Measurements from ENCODE around the gene SH3GL2. TPM values are rescaled to one million over a fixed set of nuclear protein-coding genes. Genes with fewer than 3 reads are reported as not detected.

The SH3GL2 gene
- total and polyA plus RNA-seq, 2 experiments from 2014 or later: 0.06 TPM; not detected in 1

DNA sequence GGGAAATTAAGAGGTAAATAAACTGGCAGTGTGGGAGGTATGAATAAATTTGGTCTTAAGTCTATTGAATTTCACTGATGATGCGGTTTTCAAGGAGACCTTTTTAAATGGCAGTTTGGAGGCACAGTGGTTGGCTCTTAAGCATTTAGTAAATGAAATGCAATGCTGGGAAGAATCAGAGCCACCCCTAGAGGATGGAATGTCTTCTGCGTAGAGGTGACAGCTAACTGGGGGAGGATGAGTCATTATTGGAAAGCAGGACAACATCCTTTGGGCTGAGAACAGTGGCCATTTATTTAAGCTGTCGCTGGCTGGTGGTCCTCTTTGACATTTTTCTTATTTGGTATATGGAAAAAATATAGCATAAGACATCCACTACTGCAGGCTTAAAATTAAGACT is 163.2 kb downstream of the SH3GL2 start:
- no peaks in the 10 kb centered on the region for H3K79me2 ChIP-seq (ENCODE audit: insufficient read depth)
- H3K9ac ChIP-seq: no peak overlapping the region
- no peaks in the 10 kb centered on the region for H3K4me1 ChIP-seq (ENCODE audit: insufficient read depth)
- in situ Hi-C loops (cut with MboI): no loop called here
- H2AFZ ChIP-seq: no peak overlapping the region
- H3K4me3 ChIP-seq: no peak overlapping the region
- no peaks in the 10 kb centered on the region for H3K9me3 ChIP-seq (ENCODE audit: low read depth)
- H3F3A ChIP-seq (ENCODE audit: insufficient read depth): no peaks in the 10 kb centered on the region
- no peaks in the 10 kb centered on the region for H3K27me3 ChIP-seq (replicated peaks; ENCODE audit: insufficient read depth)
- 21 to 24% methylated on average over 3 of the region's 3 CpGs for WGBS, 2 experiments (ENCODE audit: low coverage in 1 of 2, low lambda C conversion rate in 2 of 2, missing lambda C conversion rate in 2 of 2)
- no peaks in the 10 kb centered on the region for H4K20me1 ChIP-seq (ENCODE audit: insufficient read depth)
- H3K4me2 ChIP-seq (ENCODE audit: unreplicated experiment): no peak overlapping the region
- TF ChIP-seq EZH2phosphoT487 (IDR thresholded peaks at IDR 0.05; ENCODE audit: insufficient read depth, low read depth) (no peak), EZH2 (IDR thresholded peaks at IDR 0.05; ENCODE audit: insufficient read depth, poor library complexity, severe bottlenecking) (no peak)
- peak; percentile 17 for DNase-seq
- no peak overlapping the region for H3K27ac ChIP-seq
- H3K9me2 ChIP-seq (ENCODE audit: insufficient read depth): no peaks in the 10 kb centered on the region
- H3K36me3 ChIP-seq (ENCODE audit: low read depth): no peaks in the 10 kb centered on the region

DNA sequence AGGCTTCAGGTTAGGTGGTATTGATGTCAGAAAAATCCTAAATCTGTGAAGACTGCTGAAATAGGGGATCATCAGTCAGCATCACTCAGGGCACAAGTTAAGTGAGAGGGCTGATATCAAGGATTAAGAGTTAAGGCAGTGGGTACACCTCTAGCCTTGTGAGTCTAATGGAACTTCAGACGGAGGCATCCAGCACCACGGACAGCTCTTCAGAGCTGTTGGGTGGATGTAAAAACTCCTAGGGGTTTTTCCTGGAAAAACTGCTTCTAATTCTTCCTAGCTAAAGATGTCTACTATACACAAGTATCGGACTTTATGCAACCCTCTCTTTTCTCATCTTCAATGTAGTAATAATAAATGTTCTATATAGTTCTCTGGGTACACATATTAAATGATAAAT is 165.9 kb downstream of the SH3GL2 start:
- Histone ChIP-seq H3K27ac (no peak overlapping the region), H3F3A (ENCODE audit: insufficient read depth) (no peaks in the 10 kb centered on the region), H3K36me3 (ENCODE audit: low read depth) (no peaks in the 10 kb centered on the region), H2AFZ (no peak overlapping the region), H3K9ac (no peak overlapping the region), H3K9me2 (ENCODE audit: insufficient read depth) (no peaks in the 10 kb centered on the region), H3K4me3 (no peak overlapping the region), H3K4me2 (ENCODE audit: unreplicated experiment) (no peak overlapping the region), H3K4me1 (ENCODE audit: insufficient read depth) (no peaks in the 10 kb centered on the region), H3K27me3 (replicated peaks; ENCODE audit: insufficient read depth) (no peaks in the 10 kb centered on the region), H3K9me3 (ENCODE audit: low read depth) (no peaks in the 10 kb centered on the region), H3K79me2 (ENCODE audit: insufficient read depth) (no peaks in the 10 kb centered on the region), H4K20me1 (ENCODE audit: insufficient read depth) (no peaks in the 10 kb centered on the region)
- in situ Hi-C loops (cut with MboI): no loop called here
- 8 to 11% methylated on average over 3 of the region's 3 CpGs for WGBS, 2 experiments (ENCODE audit: low coverage in 1 of 2, low lambda C conversion rate in 2 of 2, missing lambda C conversion rate in 2 of 2)
- TF ChIP-seq EZH2 (IDR thresholded peaks at IDR 0.05; ENCODE audit: insufficient read depth, poor library complexity, severe bottlenecking) (no peak), EZH2phosphoT487 (IDR thresholded peaks at IDR 0.05; ENCODE audit: insufficient read depth, low read depth) (no peak)
- peak; percentile 30 for DNase-seq

DNA sequence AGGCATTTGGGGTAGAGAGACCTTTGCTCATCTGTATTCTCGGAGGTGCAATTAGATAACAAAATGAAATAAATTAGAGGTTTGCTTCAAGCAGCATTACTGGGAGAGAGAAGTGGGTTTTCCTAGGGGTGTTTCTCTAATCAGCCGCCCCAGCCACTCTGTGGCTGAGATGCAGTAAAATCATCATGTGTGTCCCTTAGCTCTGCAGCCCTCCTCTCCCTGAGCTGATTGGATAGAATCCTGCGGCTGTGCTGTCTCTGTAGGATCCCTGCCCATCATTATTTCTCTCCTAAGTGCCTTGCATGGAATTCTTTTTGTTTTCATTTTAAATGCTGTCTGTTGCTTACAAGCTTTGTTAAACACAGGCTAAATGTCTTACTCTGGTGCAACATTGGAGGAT is 171.4 kb downstream of the SH3GL2 start:
- in situ Hi-C loops (cut with MboI): no loop called here
- H3K27me3 ChIP-seq (replicated peaks; ENCODE audit: insufficient read depth): no peaks in the 10 kb centered on the region
- no peaks in the 10 kb centered on the region for H3K4me1 ChIP-seq (ENCODE audit: insufficient read depth)
- DNase-seq: no peak
- no peak overlapping the region for H3K27ac ChIP-seq
- H4K20me1 ChIP-seq (ENCODE audit: insufficient read depth): no peaks in the 10 kb centered on the region
- H3K9me3 ChIP-seq (ENCODE audit: low read depth): no peaks in the 10 kb centered on the region
- no peak overlapping the region for H3K4me3 ChIP-seq
- H3K4me2 ChIP-seq (ENCODE audit: unreplicated experiment): no peak overlapping the region
- WGBS, 2 experiments (ENCODE audit: low coverage in 1 of 2, low lambda C conversion rate in 2 of 2, missing lambda C conversion rate in 2 of 2): 10 to 24% methylated on average over 3 of the region's 3 CpGs
- H3K79me2 ChIP-seq (ENCODE audit: insufficient read depth): no peaks in the 10 kb centered on the region
- H3K9me2 ChIP-seq (ENCODE audit: insufficient read depth): no peaks in the 10 kb centered on the region
- no peaks in the 10 kb centered on the region for H3F3A ChIP-seq (ENCODE audit: insufficient read depth)
- no peaks in the 10 kb centered on the region for H3K36me3 ChIP-seq (ENCODE audit: low read depth)
- TF ChIP-seq EZH2phosphoT487 (IDR thresholded peaks at IDR 0.05; ENCODE audit: insufficient read depth, low read depth) (no peak), EZH2 (IDR thresholded peaks at IDR 0.05; ENCODE audit: insufficient read depth, poor library complexity, severe bottlenecking) (no peak)
- no peak overlapping the region for H2AFZ ChIP-seq
- H3K9ac ChIP-seq: no peak overlapping the region

GRCh38 chr9:17751486-17751885 is 172.6 kb downstream of the SH3GL2 start:
- no peaks in the 10 kb centered on the region for H3K9me2 ChIP-seq (ENCODE audit: insufficient read depth)
- no peaks in the 10 kb centered on the region for H3K36me3 ChIP-seq (ENCODE audit: low read depth)
- no peaks in the 10 kb centered on the region for H3K9me3 ChIP-seq (ENCODE audit: low read depth)
- no peak for DNase-seq
- H3K79me2 ChIP-seq (ENCODE audit: insufficient read depth): no peaks in the 10 kb centered on the region
- H3F3A ChIP-seq (ENCODE audit: insufficient read depth): no peaks in the 10 kb centered on the region
- no peak overlapping the region for H3K27ac ChIP-seq
- H3K4me3 ChIP-seq: no peak overlapping the region
- H4K20me1 ChIP-seq (ENCODE audit: insufficient read depth): no peaks in the 10 kb centered on the region
- 20 to 27% methylated on average over 4 of the region's 4 CpGs for WGBS, 2 experiments (ENCODE audit: low coverage in 1 of 2, low lambda C conversion rate in 2 of 2, missing lambda C conversion rate in 2 of 2)
- in situ Hi-C loops (cut with MboI): no loop called here
- H3K4me2 ChIP-seq (ENCODE audit: unreplicated experiment): no peak overlapping the region
- no peak overlapping the region for H2AFZ ChIP-seq
- H3K9ac ChIP-seq: no peak overlapping the region
- no peak for TF ChIP-seq EZH2 (IDR thresholded peaks at IDR 0.05; ENCODE audit: insufficient read depth, poor library complexity, severe bottlenecking)
- no peak for TF ChIP-seq EZH2phosphoT487 (IDR thresholded peaks at IDR 0.05; ENCODE audit: insufficient read depth, low read depth)
- H3K4me1 ChIP-seq (ENCODE audit: insufficient read depth): no peaks in the 10 kb centered on the region
- no peaks in the 10 kb centered on the region for H3K27me3 ChIP-seq (replicated peaks; ENCODE audit: insufficient read depth)

GRCh38 chr9:17752021-17752420 is 173.2 kb downstream of the SH3GL2 start:
- DNase-seq: no peak

More at GRCh38 chr9:17752021-17752420, 173.2 kb downstream of the SH3GL2 start:
- no peaks in the 10 kb centered on the region for H4K20me1 ChIP-seq (ENCODE audit: insufficient read depth)
- H3K4me1 ChIP-seq (ENCODE audit: insufficient read depth): no peaks in the 10 kb centered on the region
- no peak for TF ChIP-seq EZH2phosphoT487 (IDR thresholded peaks at IDR 0.05; ENCODE audit: insufficient read depth, low read depth)
- no peak for TF ChIP-seq EZH2 (IDR thresholded peaks at IDR 0.05; ENCODE audit: insufficient read depth, poor library complexity, severe bottlenecking)
- H3F3A ChIP-seq (ENCODE audit: insufficient read depth): no peaks in the 10 kb centered on the region
- no peak overlapping the region for H3K4me2 ChIP-seq (ENCODE audit: unreplicated experiment)
- no peaks in the 10 kb centered on the region for H3K9me2 ChIP-seq (ENCODE audit: insufficient read depth)
- no peak overlapping the region for H3K9ac ChIP-seq
- 1 to 4% methylated on average over 3 of the region's 3 CpGs for WGBS, 2 experiments (ENCODE audit: low coverage in 1 of 2, low lambda C conversion rate in 2 of 2, missing lambda C conversion rate in 2 of 2)
- no peaks in the 10 kb centered on the region for H3K27me3 ChIP-seq (replicated peaks; ENCODE audit: insufficient read depth)
- no peak overlapping the region for H3K4me3 ChIP-seq
- H3K36me3 ChIP-seq (ENCODE audit: low read depth): no peaks in the 10 kb centered on the region
- H2AFZ ChIP-seq: no peak overlapping the region
- no peaks in the 10 kb centered on the region for H3K79me2 ChIP-seq (ENCODE audit: insufficient read depth)
- in situ Hi-C loops (cut with MboI): no loop called here
- no peaks in the 10 kb centered on the region for H3K9me3 ChIP-seq (ENCODE audit: low read depth)
- no peak overlapping the region for H3K27ac ChIP-seq

All from GM23248 (cell line).